GM18520 (cell line): Measurements from ENCODE around the gene CCNY.
"Not testable (repeated sequence)": the region's sequence is repeated elsewhere in the genome, so short reads cannot be mapped to it uniquely, and the experiment has no call there.

Source experiments
- ATAC-seq: cut with Tn5 transposase; IDR thresholded peaks from one replicate; pipeline ENCODE4 v1.9.1; 2021; ENCODE audit not compliant: unreplicated experiment

The CCNY gene

DNA sequence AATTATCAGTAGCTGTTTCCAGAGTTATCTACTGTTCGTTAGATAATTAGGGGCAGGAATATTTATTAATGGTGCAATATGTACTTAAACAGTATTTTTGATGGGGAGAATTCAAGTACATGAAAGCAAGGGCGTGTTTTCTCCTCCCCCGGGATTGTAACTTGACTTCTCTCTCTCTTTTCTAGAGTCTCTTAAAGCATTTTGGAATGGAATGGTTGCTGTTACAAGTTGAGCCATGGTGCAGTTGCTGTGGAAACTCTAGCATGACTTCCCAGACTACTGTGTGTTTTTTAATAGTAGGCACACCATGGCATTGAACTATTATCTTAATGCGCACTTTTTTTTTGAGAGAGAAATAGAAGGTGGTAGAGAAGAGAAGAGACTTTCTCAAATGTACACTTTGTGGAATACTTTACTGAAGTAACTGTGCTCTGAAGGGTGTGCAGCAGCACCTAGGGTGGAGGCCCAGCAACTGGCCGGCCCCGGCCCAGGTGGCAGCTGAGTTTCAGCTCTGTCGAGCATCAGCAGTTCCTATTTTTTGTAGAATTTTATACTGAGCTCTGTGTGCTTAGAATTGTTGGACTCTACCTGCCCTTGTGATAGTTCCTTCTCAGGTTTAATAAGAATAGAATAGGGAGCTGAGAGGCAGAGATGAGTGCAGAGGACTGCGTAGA lies 64.4 kb downstream of the CCNY start:
- ATAC-seq, result no peak

- not testable (repeated sequence) for ATAC-seq
These were observed 67.2 kb downstream of the CCNY start for GRCh38 chr10:35403491-35403890.

DNA sequence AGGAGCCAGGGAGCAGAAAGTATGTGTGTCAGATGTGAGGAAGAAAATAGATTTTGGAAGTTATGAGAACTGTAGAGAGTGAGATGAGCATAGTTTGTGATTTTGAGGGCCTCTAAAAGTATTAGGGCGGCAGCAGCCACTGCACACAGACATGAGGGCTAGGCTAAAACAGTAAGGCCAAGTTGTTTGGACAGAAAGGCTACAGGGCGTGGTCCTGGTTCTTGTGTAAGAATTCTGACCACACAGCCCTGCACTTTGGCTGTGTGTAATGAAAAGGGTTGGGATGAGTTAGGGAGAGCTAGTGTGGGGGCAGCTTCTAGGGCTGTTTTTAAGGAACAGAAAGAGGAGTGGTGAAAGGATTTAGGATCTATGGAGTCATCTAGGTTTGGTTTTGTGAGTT lies 67.8 kb downstream of the CCNY start:
- not testable (repeated sequence) for ATAC-seq

DNA sequence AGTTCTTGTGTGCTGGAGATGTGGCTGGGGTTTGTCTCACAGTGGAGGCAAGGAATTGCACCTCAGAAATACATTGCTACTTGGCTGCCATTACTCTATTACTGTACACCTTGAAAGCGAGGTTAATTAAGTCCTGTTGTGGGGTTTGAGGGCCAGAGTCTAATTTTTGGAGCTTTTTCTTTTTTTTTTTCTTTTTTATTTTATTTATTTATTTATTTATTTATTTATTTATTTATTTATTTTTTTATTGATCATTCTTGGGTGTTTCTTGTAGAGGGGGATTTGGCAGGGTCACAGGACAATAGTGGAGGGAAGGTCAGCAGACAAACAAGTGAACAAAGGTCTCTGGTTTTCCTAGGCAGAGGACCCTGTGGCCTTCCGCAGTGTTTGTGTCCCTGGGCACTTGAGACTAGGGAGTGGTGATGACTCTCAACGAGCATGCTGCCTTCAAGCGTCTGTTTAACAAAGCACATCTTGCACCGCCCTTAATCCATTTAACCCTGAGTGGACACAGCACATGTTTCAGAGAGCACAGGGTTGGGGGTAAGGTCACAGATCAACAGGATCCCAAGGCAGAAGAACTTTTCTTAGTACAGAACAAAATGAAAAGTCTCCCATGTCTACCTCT lies 69.8 kb downstream of the CCNY start:
- ATAC-seq, result not testable (repeated sequence)

- ATAC-seq, result not testable (repeated sequence)
These were observed 71.4 kb downstream of the CCNY start for GRCh38 chr10:35407696-35408095.

DNA sequence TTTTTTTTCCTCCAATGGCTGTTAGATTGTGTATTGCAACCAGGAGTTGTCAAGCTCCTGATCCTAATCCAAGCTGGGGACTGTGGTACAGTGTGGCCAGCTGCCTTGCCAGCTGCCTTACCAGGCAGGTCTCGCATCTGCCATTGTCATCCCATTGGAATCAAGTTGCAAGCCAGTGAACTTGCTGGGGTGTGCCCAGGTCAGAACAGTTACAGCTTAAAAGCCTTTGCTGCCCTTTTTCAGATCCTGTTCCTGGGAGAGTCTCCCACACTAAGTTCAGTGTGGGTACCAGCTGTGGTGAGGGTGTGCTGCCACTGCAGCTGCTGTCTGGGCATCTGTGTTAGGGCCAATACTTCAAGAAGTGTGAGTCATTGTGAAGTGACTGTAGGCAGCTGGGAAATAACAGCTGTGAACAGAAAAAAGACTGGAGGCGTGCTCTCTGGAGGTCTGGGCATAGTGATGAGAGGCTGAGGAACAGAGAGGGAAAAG lies 72.8 kb downstream of the CCNY start:
- ATAC-seq, result peak; percentile 83

- no peak for ATAC-seq
These were observed 73.5 kb downstream of the CCNY start for GRCh38 chr10:35409808-35410207.

DNA sequence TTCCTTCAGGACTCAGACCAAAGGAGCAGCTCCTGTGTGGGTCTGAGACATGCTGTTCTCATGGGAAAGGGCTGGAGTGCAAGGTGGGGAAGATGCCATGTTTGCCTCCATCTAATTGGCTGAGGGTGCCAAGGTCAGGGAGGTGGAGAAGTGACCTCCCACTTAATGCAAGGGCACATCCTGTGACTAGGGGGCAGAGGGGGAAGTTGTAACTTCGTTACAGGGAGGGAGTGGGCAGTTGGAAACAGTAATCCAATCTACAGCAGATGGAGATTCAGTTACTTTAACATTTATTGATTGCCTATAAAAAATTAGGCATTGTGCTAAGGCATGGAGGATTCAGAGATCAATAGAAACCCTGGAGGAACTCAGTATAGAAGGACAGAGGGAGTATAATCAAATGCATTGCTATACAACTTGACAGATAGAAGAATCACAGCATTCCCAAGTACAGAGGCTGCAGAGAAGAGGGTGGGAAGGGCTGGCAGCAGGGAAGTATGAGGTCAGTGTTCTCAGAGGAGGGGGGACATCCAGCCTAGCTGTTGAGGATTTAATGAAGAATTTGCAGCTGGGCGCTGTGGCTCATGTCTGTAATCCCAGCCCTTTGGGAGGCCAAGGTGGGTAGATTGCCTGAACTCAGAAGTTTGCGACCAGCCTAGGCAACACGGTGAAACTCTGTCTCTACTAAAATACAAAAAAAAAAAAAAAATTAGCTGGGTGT lies 75.9 kb downstream of the CCNY start:
- no peak for ATAC-seq

DNA sequence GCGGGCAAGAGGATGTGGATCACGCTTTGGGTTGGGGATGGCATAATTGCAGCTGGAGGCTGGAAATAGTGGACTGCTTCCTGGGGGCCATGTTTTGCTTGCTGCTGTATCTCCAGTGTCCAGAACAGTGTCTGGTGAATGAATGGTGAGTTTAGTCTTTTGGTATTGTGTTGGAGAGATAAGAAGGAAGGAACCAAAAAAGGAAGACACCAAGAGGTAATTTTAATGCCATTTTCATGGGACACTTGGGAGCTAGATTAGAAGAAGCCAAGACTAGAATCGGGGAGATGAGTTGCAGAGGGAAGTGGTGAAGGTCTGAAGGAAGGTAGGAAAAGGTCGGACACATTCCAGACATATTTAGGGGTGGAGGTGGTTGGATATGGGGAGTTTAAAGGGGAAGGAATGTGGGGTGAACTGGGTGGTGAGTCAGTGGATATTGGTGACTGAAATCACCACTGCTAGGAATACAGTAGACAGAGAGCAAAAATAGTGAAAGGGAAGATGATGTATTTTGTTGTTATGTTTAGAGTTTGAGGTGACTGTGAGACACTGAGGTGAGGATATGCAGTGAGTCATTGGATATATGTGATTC lies 76.7 kb downstream of the CCNY start:
- ATAC-seq, result no peak

DNA sequence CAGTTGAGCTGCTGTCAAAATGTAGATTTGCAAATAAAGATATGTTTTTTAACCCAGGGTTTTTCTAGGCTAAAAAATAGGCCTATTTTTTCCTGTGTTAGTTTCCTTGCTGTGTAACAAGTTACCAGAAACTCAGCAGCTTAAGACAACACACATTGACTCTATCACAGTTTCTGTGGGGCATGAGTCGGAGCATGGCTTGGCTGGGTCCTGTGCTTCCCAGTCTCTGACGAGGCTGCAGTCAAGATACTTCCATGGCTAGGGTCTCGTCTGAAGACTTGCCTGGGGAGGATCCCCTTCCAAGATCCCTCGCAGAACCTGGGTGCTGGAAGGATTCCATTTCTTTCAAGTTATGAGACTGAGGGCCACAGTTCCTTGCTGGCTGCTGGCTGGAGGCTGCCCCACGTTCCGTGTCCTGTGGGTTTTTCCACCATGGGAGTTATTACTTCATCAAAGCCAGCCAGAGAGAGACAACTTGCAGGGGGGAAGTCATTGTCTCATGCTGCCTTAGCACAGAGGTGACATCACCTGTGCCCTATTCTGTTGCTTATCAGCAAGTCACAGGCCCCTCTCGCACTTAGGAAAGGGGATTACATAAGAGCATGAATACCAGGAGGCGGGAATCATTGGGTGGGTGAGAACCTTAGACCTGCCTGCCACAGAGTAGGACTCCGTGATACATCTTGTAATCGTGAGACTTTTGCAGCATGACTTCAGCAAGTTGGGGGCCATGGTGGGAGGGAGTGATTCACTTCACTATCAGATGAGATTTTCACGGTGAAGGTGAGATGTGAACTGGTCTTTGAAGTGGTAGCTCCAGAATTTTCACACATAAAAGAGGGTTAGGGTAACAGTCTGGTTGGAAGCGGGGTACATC lies 77.9 kb downstream of the CCNY start:
- no peak for ATAC-seq

DNA sequence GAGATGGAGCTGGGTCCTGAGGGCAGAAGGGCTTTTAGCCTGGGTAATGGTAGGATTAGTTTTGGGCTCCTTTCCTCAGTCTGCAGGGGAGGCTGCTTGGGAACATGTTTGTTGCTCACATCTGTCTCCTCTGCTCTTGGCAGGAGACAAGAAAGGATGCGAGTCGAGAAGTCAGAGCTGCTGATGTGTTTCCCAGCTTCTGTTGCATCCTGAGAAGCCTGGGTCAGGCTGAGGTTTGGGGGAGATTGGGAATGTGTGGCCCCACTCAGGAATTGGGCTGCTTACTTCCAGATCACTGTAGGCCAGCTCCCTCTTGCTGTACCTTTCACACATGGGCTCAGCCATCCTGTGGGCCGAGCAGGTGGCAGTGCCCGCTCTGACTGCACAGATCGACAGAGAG lies 79.2 kb downstream of the CCNY start:
- no peak for ATAC-seq

DNA sequence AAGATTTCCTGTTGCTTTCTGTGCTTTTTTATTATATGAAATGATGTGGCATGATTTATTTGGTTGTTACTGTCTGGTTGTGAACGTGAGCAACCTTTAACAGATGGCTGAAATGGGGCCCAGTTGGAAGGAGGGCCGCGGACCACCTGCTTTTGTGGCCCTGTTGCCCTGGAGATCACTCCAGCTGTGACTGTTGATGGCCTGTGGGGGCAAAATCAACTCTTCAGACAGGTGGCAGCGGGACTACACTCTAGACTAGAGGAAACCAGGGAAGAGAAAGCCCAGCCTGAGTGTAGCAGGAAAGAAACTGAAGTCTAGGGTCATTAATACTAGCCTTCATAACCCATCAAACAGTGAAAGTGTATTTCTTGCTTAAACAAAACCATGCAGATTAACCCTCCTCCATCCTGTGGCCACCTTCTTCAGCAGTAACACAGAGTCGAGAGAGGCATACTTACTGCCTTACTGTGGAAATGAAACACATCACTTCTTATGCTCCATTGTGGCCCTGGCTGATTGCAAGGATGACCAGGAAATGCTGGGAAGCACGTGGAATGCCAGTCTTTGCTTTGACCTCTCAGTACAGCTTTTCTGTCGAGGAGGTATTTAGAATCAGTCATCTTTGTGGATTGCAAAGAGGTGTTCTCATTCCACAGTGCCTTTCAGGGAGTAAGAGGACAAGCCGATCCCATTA lies 80.5 kb downstream of the CCNY start:
- no peak for ATAC-seq

DNA sequence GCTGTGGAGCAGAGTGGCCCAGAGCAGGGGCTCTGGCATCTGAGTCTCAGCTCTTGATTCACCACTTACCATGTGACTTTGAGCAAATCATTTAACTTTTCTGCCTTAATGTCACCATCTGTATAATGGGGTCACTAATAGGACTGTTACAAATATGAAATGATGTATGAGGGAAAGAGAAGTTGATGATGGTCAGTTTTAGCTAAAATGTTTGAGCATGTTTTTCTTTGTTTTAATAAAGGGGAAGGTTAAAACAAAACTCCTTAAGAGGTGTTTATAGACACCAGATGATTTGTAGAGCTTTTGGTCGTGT lies 81.0 kb downstream of the CCNY start:
- ATAC-seq, result no peak

GRCh38 chr10:35417795-35418194 lies 81.5 kb downstream of the CCNY start:
- no peak for ATAC-seq

DNA sequence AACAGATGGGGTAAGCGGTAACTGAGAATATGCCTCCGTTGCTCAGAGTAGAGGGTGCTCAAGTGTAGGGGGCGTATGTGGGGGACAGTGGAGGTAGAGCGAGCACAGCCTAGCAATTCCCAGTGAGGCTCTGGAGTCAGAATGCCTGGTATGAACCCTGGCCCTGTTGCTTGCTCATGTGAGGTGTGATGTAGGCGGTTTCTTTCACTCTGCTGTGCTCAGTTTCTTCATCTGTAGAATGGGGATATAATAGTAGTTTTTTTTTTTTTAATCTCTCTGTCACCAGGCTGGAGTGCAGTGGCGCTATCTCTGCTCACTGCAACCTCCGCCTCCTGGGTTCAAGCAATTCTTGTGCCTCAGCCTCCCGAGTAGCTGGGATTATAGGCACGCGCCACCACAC lies 82.3 kb downstream of the CCNY start:
- not testable (repeated sequence) for ATAC-seq

DNA sequence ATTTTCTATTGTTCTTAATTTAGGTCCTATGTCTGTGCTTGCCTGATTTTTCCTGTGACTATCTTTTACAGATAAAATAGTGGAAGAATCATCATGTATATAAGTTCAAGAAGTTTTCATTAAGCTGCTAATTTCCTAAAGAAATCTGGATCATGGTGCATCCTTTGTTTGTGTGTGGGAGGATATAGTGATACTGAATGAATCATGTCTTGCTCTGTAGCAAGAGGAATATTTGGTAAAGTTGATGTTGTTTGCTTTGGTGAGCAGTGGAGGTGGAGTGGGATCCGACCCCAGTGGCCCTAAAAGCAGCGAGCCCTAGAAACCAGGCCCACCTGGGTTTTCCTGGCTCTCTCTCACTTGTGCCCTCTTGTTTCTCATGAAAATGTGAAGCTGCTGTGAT lies 83.7 kb downstream of the CCNY start:
- no peak for ATAC-seq

DNA sequence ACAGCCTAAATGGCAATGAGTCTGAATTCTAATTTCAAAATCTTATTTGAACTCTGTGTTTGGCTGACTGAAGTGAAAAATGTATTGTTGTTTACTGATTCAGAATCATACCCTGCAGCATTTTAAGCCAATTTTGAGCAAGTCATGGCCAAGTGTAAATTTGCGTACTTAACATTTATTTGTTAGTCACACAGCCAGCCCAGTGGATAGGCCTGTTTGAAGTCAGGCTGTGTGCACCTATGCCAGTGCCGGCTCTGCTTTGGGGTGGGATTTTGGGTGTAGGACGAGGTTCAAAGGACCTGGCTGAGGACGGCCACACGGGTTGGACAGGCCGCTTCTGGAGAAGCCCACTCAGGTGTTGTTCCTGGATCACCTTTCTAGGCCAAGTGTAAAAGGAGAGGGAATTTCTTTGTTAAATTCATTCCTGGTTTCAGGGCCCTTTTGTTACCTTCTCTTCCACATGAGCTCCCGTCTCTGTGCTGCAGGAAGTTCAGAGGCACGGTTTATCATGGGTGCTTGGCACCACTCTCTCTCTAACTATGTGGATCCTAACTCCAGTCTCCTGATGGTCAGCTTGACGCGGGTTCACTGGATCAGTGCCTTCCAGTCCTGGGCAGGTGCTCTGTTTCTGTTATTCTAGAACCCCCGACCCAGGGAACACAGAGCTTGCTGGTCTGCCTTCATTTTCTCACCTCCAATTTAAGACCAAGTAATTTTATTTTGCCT lies 84.7 kb downstream of the CCNY start:
- ATAC-seq, result no peak

- ATAC-seq, result no peak
These were observed 85.4 kb downstream of the CCNY start for GRCh38 chr10:35421553-35422178.

DNA sequence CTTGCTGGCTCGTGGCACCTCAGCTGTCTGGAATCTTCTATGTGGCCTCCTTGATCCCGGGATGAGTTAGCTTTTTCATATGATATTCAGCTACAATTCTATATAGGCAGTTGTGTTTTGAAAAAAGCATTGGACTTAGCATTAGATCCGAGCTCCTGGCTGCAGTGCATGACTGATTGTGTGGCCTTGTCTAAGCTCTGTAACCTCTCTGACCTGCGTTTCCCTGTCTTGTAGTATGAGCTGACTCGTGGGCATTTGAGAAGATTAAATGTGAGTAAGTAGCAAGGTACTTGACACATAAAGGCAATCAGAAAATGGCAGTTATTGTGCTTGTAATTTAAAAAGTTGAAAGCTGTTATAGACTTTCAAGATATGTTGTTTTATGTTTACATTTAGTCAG lies 85.9 kb downstream of the CCNY start:
- ATAC-seq, result no peak
